Endothelial cell (in vitro differentiated cells): ENCODE measurements around the gene BEND6. TPM values are rescaled to one million over a fixed set of nuclear protein-coding genes. Genes with fewer than 3 reads are reported as not detected.
"Not testable (repeated sequence)": the region's sequence is repeated elsewhere in the genome, so short reads cannot be mapped to it uniquely, and the experiment has no call there.

Experiments
- DNase-seq: peaks from one replicate; pipeline ENCODE4 v3.0.0; 2021; ENCODE audit warnings: low spot score
- H3K27ac Mint-ChIP-seq: one replicate; pipeline ENCODE4 v1.8.0; 2021; ENCODE audit warnings: mixed read lengths, inconsistent platforms; ENCODE audit not compliant: unreplicated experiment
- H3K27me3 Mint-ChIP-seq: one replicate; pipeline ENCODE4 v1.8.0; 2021; ENCODE audit warnings: mild to moderate bottlenecking, moderate library complexity, mixed read lengths, inconsistent platforms; ENCODE audit not compliant: unreplicated experiment
- H3K36me3 Mint-ChIP-seq: one replicate; pipeline ENCODE4 v1.8.0; 2021; ENCODE audit warnings: mild to moderate bottlenecking, low read depth, mixed read lengths, inconsistent platforms; ENCODE audit not compliant: unreplicated experiment
- H3K4me1 Mint-ChIP-seq: one replicate; pipeline ENCODE4 v1.8.0; 2021; ENCODE audit warnings: mild to moderate bottlenecking, mixed read lengths, inconsistent platforms; ENCODE audit not compliant: unreplicated experiment
- H3K4me3 Mint-ChIP-seq: one replicate; pipeline ENCODE4 v1.8.0; 2021; ENCODE audit warnings: mild to moderate bottlenecking, mixed read lengths, inconsistent platforms; ENCODE audit not compliant: unreplicated experiment
- H3K9me3 Mint-ChIP-seq: one replicate; pipeline ENCODE4 v1.8.0; 2021; ENCODE audit warnings: mixed read lengths, inconsistent platforms; ENCODE audit not compliant: unreplicated experiment
- CTCF ChIP-seq: fragments of 200-600 bp; sonication (generic); IDR thresholded peaks from one replicate; pipeline ENCODE4 v1.5.0; 2021; ENCODE audit warnings: antibody characterized with exemption; ENCODE audit not compliant: unreplicated experiment
- total RNA-seq: library from RNA; stranded (reverse); fragmentation: NEBNext Ultra II Directional; extraction: Animal tissue kit (Norgen Biotek cat#: 25700); gene quantifications from one replicate; pipeline ENCODE4 v1.2.1, GENCODE V29; 2021; ENCODE audit not compliant: unreplicated experiment

The BEND6 gene
- total RNA-seq, 1 donor from 2014 or later: 0.97 TPM

- H3K27me3 Mint-ChIP-seq: peaks cover 1% of the 10 kb centered on the region
- H3K9me3 Mint-ChIP-seq: no peaks in the 10 kb centered on the region
- no peak for TF ChIP-seq CTCF
- no peaks in the 10 kb centered on the region for H3K4me1 Mint-ChIP-seq
- DNase-seq: no peak
- no peaks in the 10 kb centered on the region for H3K36me3 Mint-ChIP-seq
- no peak overlapping the region for H3K4me3 Mint-ChIP-seq
- no peak overlapping the region for H3K27ac Mint-ChIP-seq
Measured at GRCh38 chr6:57004292-57004691, 49.4 kb downstream of the BEND6 start.

GRCh38 chr6:57006101-57006500 is 51.2 kb downstream of the BEND6 start:
- no peak for DNase-seq
- Mint-ChIP-seq H3K9me3 (no peaks in the 10 kb centered on the region), H3K27ac (no peak overlapping the region), H3K27me3 (peaks cover 4% of the 10 kb centered on the region), H3K36me3 (no peaks in the 10 kb centered on the region), H3K4me3 (no peak overlapping the region), H3K4me1 (no peaks in the 10 kb centered on the region)
- no peak for TF ChIP-seq CTCF

GRCh38 chr6:57008069-57008468 is 53.2 kb downstream of the BEND6 start:
- H3K27ac Mint-ChIP-seq, H3K4me3 Mint-ChIP-seq, DNase-seq, H3K27me3 Mint-ChIP-seq, H3K4me1 Mint-ChIP-seq, H3K36me3 Mint-ChIP-seq, H3K9me3 Mint-ChIP-seq: not testable (repeated sequence)

- H3K27me3 Mint-ChIP-seq: peaks cover 3% of the 10 kb centered on the region
- no peak overlapping the region for H3K4me3 Mint-ChIP-seq
- H3K36me3 Mint-ChIP-seq: no peaks in the 10 kb centered on the region
Measured at GRCh38 chr6:57013521-57013926, 58.6 kb downstream of the BEND6 start.

GRCh38 chr6:57017069-57017468 is 62.2 kb downstream of the BEND6 start:
- no peak for DNase-seq
- TF ChIP-seq CTCF: no peak
- Mint-ChIP-seq H3K9me3 (no peaks in the 10 kb centered on the region), H3K4me1 (no peaks in the 10 kb centered on the region), H3K27ac (no peak overlapping the region), H3K36me3 (no peaks in the 10 kb centered on the region), H3K27me3 (no peaks in the 10 kb centered on the region), H3K4me3 (no peak overlapping the region)

More at GRCh38 chr6:57013521-57013926, 58.6 kb downstream of the BEND6 start:
- DNase-seq: no peak
- no peaks in the 10 kb centered on the region for H3K9me3 Mint-ChIP-seq
- no peak overlapping the region for H3K27ac Mint-ChIP-seq
- TF ChIP-seq CTCF: no peak
- H3K4me1 Mint-ChIP-seq: no peaks in the 10 kb centered on the region

- Mint-ChIP-seq H3K36me3 (no peaks in the 10 kb centered on the region), H3K27ac (no peak overlapping the region), H3K4me3 (no peak overlapping the region), H3K27me3 (no peaks in the 10 kb centered on the region), H3K4me1 (no peaks in the 10 kb centered on the region), H3K9me3 (no peaks in the 10 kb centered on the region)
- no peak for TF ChIP-seq CTCF
- no peak for DNase-seq
Measured at GRCh38 chr6:57017841-57018240, 62.9 kb downstream of the BEND6 start.
